GM19467 (cell line): ENCODE measurements around the gene COQ8A.
A peak's percentile ranks its signal among the peaks of the same experiment; 100 is the strongest.

Experiments
- ATAC-seq: cut with Tn5 transposase; IDR thresholded peaks from one replicate; pipeline ENCODE4 v1.9.1; 2021; ENCODE audit warnings: mild to moderate bottlenecking, moderate library complexity; ENCODE audit not compliant: unreplicated experiment

COQ8A gene

DNA sequence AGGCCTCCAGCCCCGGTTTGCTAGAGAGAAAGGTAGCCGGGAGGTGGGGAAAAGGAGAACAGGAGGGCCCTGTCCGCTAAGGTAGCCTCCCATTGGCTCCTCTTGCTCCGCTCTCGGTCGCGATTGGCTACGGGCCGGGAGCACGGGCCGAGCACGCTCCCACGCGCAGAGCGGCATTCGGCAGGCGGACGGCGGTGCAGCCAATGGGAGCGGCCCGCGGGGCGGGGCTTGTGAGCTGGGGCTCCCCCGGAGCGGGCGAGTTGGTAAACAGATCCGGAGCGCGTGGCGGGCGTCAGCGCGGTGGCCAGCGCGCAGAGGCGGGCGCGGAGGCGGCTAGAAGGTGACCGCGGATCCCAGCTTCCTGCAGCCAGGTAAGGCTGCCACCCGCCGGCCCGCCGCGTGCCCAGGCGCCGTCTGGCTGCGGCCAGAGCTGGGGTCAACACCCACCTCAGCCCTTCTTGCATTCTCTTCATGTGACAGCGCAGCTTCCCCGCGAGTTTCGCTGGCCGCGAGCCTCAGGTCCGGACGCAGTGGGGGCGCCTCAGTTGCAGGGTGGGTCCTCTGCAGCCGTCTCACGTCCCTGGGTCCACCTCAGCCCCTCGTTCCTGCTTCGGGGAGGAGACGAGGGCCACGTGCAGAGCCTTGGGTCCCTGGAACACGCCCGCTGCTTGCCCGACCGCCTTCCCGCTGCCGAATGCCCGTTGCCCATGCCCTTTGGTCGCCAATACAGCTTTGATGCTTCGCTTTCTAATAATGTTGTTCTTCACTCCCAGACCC, at the start of gene COQ8A:
Gene COQ8A, plus strand, starts transcription at position 266 of the 777 bp plus-strand sequence. CDS start 21,092 bp downstream, outside the sequence.
- ATAC-seq = peak; percentile 97

DNA sequence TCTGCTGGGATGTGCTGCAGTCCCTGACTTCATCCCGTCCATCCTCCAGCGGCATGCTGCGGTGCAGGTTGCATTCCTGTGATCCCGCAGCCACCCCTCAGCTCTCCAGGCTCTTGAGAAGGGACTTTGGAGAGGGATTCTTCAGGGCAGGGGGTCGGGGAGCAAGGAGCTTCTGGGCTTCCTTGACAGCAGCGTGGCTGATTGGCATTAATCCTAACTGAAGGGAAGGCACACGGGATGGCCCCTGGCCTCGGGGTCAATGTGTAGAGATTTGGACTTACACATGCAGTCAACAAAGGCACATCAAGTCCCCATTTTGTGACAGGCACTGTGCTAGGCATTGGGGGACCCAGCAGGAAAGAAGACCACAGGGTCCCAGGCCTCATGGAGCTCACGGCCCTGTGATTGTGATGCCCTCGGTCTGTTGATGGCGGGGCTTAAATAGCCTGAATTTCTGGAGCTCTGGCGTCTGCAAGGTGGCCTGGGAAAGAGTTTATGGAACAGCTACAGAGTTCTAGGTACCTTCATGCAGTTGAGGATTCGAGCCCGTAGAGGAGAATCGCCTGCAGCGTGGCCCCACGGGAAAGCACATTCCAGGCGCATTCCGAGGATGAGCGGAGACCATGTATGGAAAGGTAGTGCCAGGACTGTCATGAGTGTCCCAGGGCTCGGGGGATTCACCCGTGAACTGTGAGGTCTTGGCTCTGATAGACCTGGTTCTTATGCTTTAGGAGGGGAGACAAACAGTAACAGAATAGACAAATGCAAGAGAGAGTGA, 49.6 kb upstream of the COQ8A start:
- ATAC-seq = no peak

DNA sequence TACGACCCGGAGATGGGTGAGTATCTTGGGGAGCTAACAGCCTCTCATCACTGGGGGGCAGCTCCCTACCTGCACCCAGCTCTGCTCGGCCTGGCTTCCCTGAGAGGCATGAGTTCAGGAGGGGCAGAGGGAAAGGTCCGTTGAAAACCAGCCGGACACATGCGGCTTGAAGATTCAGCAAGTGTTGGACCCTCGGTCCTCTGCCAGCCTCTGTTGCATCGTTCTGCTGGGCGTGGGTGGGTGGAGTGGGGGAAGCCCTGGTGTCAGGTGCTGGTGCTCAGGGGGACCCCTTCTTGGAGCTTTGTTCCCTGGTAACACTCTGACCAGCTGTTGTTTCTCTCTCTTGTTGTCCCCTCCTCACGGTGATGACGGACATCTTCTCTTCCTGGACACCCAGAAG, 48.7 kb upstream of the COQ8A start:
- no peak for ATAC-seq

DNA sequence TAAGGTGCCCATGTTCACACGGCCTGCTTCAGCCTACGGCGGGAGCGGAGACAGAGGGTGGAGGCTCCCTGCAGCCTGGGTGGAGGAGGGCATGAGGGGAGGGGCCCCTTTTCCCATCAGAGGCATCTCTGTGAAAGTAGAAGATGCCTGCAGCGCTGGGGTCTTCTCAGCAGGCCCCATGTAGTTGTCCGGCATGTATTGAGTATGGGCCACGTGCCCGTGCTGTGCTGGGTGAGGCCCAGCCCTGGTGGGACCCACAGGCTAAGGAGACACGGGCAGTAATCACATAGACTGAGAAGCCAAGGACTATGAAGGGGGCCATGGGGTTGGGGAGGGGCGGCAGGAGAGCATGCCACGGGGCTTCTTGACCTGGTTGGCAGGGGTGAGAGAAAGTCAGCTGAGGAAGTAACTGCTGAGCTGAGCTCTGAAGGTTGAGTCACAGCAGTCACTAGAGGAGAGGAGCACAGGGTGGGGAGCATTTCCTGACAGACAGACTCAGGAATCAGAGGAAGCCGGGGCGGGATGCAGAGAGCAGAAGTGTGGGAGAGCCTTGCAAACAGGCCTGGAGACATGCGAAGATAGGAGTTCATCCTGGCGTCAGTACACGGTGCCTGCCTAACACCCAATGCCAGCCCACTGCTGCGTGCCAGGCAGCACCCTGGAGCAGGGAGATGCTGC, 48.1 kb upstream of the COQ8A start:
- no peak for ATAC-seq

- ATAC-seq = no peak
Measured at GRCh38 chr1:226892524-226892875, 47.6 kb upstream of the COQ8A start.

- no peak for ATAC-seq
Measured at GRCh38 chr1:226893936-226894335, 46.2 kb upstream of the COQ8A start.

GRCh38 chr1:226894826-226895225, 45.3 kb upstream of the COQ8A start:
- no peak for ATAC-seq

DNA sequence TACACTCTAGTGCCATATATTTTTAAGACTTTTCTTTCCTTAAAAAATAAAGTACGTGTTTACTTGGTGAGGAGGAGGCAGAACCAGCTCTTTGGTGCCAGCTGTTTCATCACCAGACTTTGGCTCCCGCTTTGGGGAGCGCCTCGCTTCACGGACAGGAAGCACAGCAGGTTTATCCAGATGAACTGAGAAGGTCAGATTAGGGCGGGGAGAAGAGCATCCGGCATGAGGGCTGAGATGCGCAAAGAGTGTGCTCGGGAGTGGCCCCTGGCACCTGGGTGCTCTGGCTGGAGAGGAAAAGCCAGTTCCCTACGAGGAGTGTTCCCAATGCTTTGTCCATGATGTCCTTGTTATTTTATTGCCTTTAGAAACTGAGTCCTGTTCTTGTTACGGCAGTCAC, 44.5 kb upstream of the COQ8A start:
- no peak for ATAC-seq

- ATAC-seq = no peak
Measured at GRCh38 chr1:226898246-226898645, 41.8 kb upstream of the COQ8A start.

DNA sequence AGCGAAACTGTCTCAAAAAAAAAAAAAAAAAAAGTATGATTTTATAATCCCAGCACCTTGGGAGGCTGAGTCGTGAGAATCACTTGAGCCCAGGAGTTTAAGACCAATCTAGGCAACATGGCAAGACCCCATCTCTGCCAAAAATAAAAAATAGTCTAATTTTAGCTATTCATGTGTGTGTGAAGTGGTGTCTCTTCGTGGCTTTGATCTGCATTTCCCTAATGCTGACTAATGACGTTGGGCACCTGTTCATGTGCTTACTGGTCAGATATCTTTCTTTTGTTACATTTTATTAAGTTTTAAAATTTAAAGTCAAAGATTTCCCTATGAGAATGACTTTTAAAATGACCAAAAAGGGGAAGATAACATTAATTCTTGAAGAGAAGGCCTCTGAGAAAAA, 38.7 kb upstream of the COQ8A start:
- ATAC-seq = no peak

DNA sequence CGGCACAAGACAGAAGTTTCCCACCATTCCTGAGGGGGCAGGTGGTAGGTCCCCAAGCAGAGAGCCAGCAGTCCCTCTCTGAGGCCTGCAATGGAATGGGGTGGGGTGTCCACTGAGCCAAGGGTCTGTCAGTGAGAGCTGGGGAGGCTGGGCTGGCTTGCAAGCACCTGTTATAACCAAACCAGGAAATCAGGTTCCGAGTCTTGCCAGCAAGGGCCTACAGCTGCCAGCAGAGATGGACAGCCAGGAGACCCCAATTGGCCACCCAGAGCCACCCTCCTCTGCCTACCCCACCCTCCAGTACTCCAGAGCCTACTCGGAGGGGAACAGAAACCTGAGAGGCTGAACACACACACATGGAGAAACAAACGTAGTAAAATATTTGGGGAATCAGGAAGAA, 37.5 kb upstream of the COQ8A start:
- ATAC-seq = no peak

DNA sequence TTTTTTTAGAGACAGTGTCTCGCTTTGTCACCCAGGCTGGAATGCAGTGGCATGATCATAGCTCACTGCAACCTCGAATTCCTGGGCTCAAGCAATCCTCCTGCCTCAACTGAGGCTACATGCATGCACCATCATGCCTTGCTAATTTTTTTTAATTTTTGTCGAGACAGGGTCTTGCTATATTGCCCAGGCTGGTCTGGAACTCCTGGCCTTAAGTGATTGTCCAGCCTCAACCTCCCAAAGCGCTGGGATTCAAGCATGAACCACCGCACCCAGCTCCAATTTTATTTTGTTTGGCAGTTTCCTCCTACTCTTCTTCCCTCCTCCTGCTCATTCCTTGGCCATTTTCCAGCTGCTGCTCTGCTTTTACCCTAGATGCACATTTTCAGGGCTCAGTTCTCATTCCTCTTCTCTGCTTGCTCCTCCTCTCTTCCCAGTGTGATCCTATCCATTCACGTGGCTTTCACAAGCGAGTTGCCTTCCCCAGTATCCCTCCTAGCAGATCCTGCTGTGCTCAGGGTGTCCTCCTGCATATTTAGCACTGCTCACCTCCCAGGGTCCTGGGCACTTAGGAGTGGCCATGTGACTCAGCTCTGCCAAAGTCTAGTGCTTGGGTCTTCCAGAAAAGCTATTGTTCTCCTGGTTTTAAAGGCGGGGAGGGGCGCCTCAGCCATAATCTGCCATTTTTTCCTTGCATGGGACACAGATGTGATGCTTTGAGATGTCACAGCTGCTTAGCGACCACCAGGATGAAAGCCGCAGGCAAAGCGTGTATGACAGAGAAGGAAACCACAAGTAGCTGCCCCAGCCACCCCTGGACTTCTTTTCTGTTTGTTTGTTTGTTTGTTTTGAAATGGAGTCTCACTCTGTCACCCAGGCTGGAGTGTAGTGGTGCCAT, 36.0 kb upstream of the COQ8A start:
- ATAC-seq = no peak

DNA sequence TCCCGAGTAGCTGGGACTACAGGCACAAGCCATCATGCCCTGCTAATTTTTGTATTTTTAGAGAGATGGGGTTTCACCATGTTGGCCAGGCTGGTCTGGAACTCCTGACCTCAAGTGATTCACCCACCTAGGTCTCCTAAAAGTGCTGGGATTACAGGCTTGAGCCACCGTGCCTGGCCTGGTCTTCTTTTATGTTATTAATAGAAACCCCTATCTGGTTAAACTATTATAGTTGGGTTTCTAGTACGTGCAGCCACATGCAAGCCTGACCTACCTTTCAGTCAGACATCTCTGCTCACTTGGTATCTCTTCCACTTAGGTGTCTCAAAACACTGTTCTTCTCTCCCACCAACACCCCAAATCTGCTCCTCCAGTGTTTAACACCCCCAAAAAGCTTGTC, 35.3 kb upstream of the COQ8A start:
- no peak for ATAC-seq

- no peak for ATAC-seq
Measured at GRCh38 chr1:226908419-226908818, 31.7 kb upstream of the COQ8A start.

GRCh38 chr1:226908913-226909312, 31.2 kb upstream of the COQ8A start:
- ATAC-seq = no peak

DNA sequence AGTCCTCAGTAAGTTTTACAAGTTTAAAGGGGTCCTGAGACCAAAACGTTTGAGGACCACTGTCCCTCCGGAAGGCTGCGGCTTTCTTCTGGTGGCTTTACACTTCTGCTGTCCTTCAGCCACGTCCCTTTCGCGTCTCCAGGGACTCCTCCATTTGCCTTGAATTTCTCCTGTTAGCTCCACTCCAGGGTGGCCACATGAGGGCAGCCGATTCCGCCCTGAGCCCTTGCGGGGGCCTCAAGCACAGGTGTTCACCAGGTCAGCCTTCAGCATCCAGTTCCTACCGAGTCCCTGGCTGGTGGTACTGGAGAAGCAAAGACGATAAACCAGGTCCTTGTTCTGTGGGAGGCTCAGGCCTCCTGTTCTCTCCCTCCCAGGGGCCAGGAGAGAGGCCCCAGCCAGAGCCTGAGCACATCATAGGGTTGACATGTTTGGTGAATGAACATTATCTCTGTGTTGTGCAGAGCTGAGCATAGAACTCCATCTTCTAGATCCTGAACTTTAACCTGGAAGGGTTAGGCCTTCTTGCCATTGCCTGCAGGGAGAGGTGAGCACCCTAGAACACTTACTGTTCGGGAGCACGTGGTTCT, 27.4 kb upstream of the COQ8A start:
- peak; percentile 63 for ATAC-seq

- peak; percentile 7 for ATAC-seq
Measured at GRCh38 chr1:226915672-226915995, 24.5 kb upstream of the COQ8A start.

GRCh38 chr1:226916497-226916896, 23.6 kb upstream of the COQ8A start:
- no peak for ATAC-seq

DNA sequence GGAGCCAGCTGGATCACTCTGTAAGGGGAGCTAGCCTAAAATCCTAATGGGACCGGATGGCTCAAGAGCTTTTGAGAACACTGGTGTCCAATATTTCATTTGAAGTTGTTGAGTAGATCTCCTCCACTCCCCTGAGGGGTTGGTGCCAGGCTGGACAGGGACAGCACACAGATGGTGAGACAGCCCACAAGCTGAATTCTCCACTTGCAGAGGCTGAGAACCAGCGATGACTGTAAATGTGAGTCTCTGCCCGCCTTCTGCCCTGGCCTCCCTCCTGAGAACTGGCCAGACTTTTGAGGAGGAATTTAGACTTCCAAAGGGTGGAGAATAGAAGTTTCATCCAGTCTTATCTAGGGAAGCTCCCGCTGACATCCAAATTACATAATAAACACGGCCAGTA, 20.5 kb upstream of the COQ8A start:
- no peak for ATAC-seq

GRCh38 chr1:226919995-226920394, 20.1 kb upstream of the COQ8A start:
- no peak for ATAC-seq
